Duodenal mucosa (tissue), 2 donors: ENCODE measurements around the gene NCS1.
A peak's percentile ranks its signal among the peaks of the same experiment; 100 is the strongest.

ENCODE experiments used
- H3K27ac ChIP-seq: one replicate; pipeline ENCODE4 v1.7.0; 2013; ENCODE audit warnings: low read depth, low read length
- H3K27me3 ChIP-seq, 2 donors: one replicate each; pipeline ENCODE4 v1.7.0; 2013; ENCODE audit warnings: low read length in 2 of 2, control low read depth in 1 of 2; ENCODE audit not compliant: insufficient read depth in 2 of 2, control insufficient read depth in 1 of 2
- H3K36me3 ChIP-seq, 2 donors: one replicate each; pipeline ENCODE4 v1.7.0; 2013; ENCODE audit warnings: low read length in 2 of 2, control low read depth in 1 of 2; ENCODE audit not compliant: insufficient read depth in 2 of 2, control insufficient read depth in 1 of 2
- H3K4me1 ChIP-seq, 2 donors: one replicate each; pipeline ENCODE4 v1.7.0; 2013; ENCODE audit warnings: low read length in 2 of 2, control low read depth in 1 of 2; ENCODE audit not compliant: insufficient read depth in 2 of 2, control insufficient read depth in 1 of 2
- H3K4me3 ChIP-seq, 2 donors: one replicate each; pipeline ENCODE4 v1.7.0; 2013; ENCODE audit warnings: low read length in 2 of 2, low read depth in 1 of 2
- H3K9ac ChIP-seq, 2 donors: one replicate each; pipeline ENCODE4 v1.7.0; 2013; ENCODE audit warnings: low read length in 2 of 2, low read depth in 1 of 2
- H3K9me3 ChIP-seq, 2 donors: one replicate each; pipeline ENCODE4 v1.7.0; 2013; ENCODE audit warnings: low read length in 2 of 2, control low read depth in 1 of 2; ENCODE audit not compliant: control insufficient read depth in 1 of 2

The NCS1 gene

GRCh38 chr9:130260816-130261765 lies 88.9 kb downstream of the NCS1 start:
- Histone ChIP-seq H3K27ac (no peak overlapping the region), H3K36me3 (no peaks in the 10 kb centered on the region), H3K4me3 (no peak overlapping the region), H3K9me3 (no peaks in the 10 kb centered on the region), H3K27me3 (peaks cover 28 to 38% of the 10 kb centered on the region in 2 donors), H3K9ac (no peak overlapping the region), H3K4me1 (peaks cover 0 to 5% of the 10 kb centered on the region in 2 donors)

GRCh38 chr9:130262061-130262745 lies 90.0 kb downstream of the NCS1 start:
- Histone ChIP-seq H3K4me3 (no peak overlapping the region), H3K27ac (no peak overlapping the region), H3K27me3 (peaks cover 38 to 45% of the 10 kb centered on the region in 2 donors), H3K4me1 (peaks cover 0 to 5% of the 10 kb centered on the region in 2 donors), H3K9me3 (no peaks in the 10 kb centered on the region), H3K36me3 (no peaks in the 10 kb centered on the region), H3K9ac (no peak overlapping the region)

GRCh38 chr9:130262771-130263170 lies 90.6 kb downstream of the NCS1 start:
- no peak overlapping the region for H3K9ac ChIP-seq
- no peaks in the 10 kb centered on the region for H3K36me3 ChIP-seq
- no peak overlapping the region for H3K4me3 ChIP-seq
- no peak overlapping the region for H3K27ac ChIP-seq
- peaks cover 0 to 5% of the 10 kb centered on the region in 2 donors for H3K4me1 ChIP-seq
- H3K27me3 ChIP-seq: peaks cover 40 to 51% of the 10 kb centered on the region in 2 donors
- H3K9me3 ChIP-seq: no peaks in the 10 kb centered on the region

- Histone ChIP-seq H3K4me1 (peaks cover 0 to 5% of the 10 kb centered on the region in 2 donors), H3K27ac (peak overlapping the region; percentile 10), H3K4me3 (no peak overlapping the region), H3K9ac (no peak overlapping the region), H3K27me3 (peaks cover 49 to 54% of the 10 kb centered on the region in 2 donors), H3K36me3 (no peaks in the 10 kb centered on the region), H3K9me3 (no peaks in the 10 kb centered on the region)
Measured at GRCh38 chr9:130263601-130264413, 91.6 kb downstream of the NCS1 start.

- Histone ChIP-seq H3K4me1 (peaks cover 0 to 5% of the 10 kb centered on the region in 2 donors), H3K36me3 (no peaks in the 10 kb centered on the region), H3K9me3 (no peaks in the 10 kb centered on the region), H3K27me3 (peaks cover 49 to 54% of the 10 kb centered on the region in 2 donors), H3K4me3 (no peak overlapping the region), H3K27ac (peak overlapping the region; percentile 10), H3K9ac (no peak overlapping the region)
Measured at GRCh38 chr9:130264414-130265350, 92.5 kb downstream of the NCS1 start.

- Histone ChIP-seq H3K9ac (no peak within 1 kb of the TSS), H3K4me1 (peaks cover 0 to 5% of the 10 kb centered on the region in 2 donors), H3K9me3 (no peaks in the 10 kb centered on the region), H3K4me3 (peak within 1 kb of the TSS in 1 of 2 donors; percentile 45), H3K27me3 (peaks cover 49 to 50% of the 10 kb centered on the region in 2 donors), H3K27ac (no peak within 1 kb of the TSS), H3K36me3 (no peaks in the 10 kb centered on the region)
Measured at GRCh38 chr9:130265431-130266235, 93.4 kb downstream of the NCS1 start, which contains the start of gene HMCN2. Gene HMCN2 (plus strand): TSS chr9:130265760. CDS start chr9:130265879, 119 bp downstream.

- Histone ChIP-seq H3K4me1 (peaks cover 0 to 5% of the 10 kb centered on the region in 2 donors), H3K27ac (no peak overlapping the region), H3K9me3 (no peaks in the 10 kb centered on the region), H3K36me3 (no peaks in the 10 kb centered on the region), H3K4me3 (peak overlapping the region in 1 of 2 donors; percentile 45), H3K27me3 (peaks cover 48 to 49% of the 10 kb centered on the region in 2 donors), H3K9ac (no peak overlapping the region)
Measured at GRCh38 chr9:130266236-130267098, 94.3 kb downstream of the NCS1 start.

GRCh38 chr9:130267930-130268329 lies 95.7 kb downstream of the NCS1 start:
- Histone ChIP-seq H3K27me3 (peaks cover 42 to 46% of the 10 kb centered on the region in 2 donors), H3K9ac (peak overlapping the region in 1 of 2 donors; percentile 47), H3K27ac (no peak overlapping the region), H3K36me3 (no peaks in the 10 kb centered on the region), H3K4me3 (no peak overlapping the region), H3K9me3 (no peaks in the 10 kb centered on the region), H3K4me1 (peaks cover 0 to 5% of the 10 kb centered on the region in 2 donors)
